ENCODE measurements around the gene RELN. TPM values are rescaled to one million over a fixed set of nuclear protein-coding genes. Genes with fewer than 3 reads are reported as not detected.

RELN gene
- total RNA-seq, 1 experiment from 2014 or later: 4.3 TPM

GRCh38 chr7:103944230-103944900 lies 45.1 kb downstream of the RELN start:
- intact Hi-C loops (cut with micrococcal nuclease; ENCODE audit: unreplicated experiment): no loop called here
- H3K4me1 Mint-ChIP-seq (ENCODE audit: low read depth, unreplicated experiment): no peaks in the 10 kb centered on the region
- no peaks in the 10 kb centered on the region for H3K27me3 ChIP-seq (replicated peaks; ENCODE audit: control insufficient read depth, insufficient read depth, low read length)
- H3K9me3 ChIP-seq: no peaks in the 10 kb centered on the region
- no peak overlapping the region for H3K4me3 Mint-ChIP-seq (ENCODE audit: unreplicated experiment)
- no peaks in the 10 kb centered on the region for H3K36me3 ChIP-seq (ENCODE audit: control insufficient read depth, insufficient read depth, low read length)
- no TSS peak for BruUV-seq (replicated peaks)
- no peak overlapping the region for H3K4me3 ChIP-seq (ENCODE audit: low read depth, low read length)
- H3K4me1 ChIP-seq: no peaks in the 10 kb centered on the region
- POLR2A ChIA-PET: no interaction called here
- TF ChIP-seq CTCF (IDR thresholded peaks at IDR 0.05; ENCODE audit: insufficient read depth in 1 of 2, low read depth in 1 of 2, low read length in 1 of 2, severe bottlenecking in 1 of 2, unreplicated experiment in 1 of 2): no peak
- no peak overlapping the region for H3K27ac Mint-ChIP-seq (ENCODE audit: unreplicated experiment)
- CTCF ChIA-PET: no interaction called here
- no peak for DNase-seq
- H3K27me3 Mint-ChIP-seq (ENCODE audit: insufficient read depth, unreplicated experiment): no peaks in the 10 kb centered on the region
- H3K36me3 Mint-ChIP-seq (ENCODE audit: insufficient read depth, unreplicated experiment): no peaks in the 10 kb centered on the region
- H3K9me3 Mint-ChIP-seq (ENCODE audit: unreplicated experiment): no peaks in the 10 kb centered on the region

GRCh38 chr7:103941976-103942375 lies 47.5 kb downstream of the RELN start:
- Histone ChIP-seq H3K9me3 (no peaks in the 10 kb centered on the region), H3K36me3 (ENCODE audit: control insufficient read depth, insufficient read depth, low read length) (no peaks in the 10 kb centered on the region), H3K4me3 (ENCODE audit: low read depth, low read length) (no peak overlapping the region), H3K27me3 (replicated peaks; ENCODE audit: control insufficient read depth, insufficient read depth, low read length) (no peaks in the 10 kb centered on the region), H3K4me1 (no peaks in the 10 kb centered on the region)
- no peaks in the 10 kb centered on the region for H3K4me1 Mint-ChIP-seq (ENCODE audit: low read depth, unreplicated experiment)
- no peaks in the 10 kb centered on the region for H3K9me3 Mint-ChIP-seq (ENCODE audit: unreplicated experiment)
- no peak for DNase-seq
- no peaks in the 10 kb centered on the region for H3K36me3 Mint-ChIP-seq (ENCODE audit: insufficient read depth, unreplicated experiment)
- ChIA-PET POLR2A (no interaction called here), CTCF (no interaction called here)
- intact Hi-C loops (cut with micrococcal nuclease; ENCODE audit: unreplicated experiment): no loop called here
- no peak overlapping the region for H3K27ac Mint-ChIP-seq (ENCODE audit: unreplicated experiment)
- no peaks in the 10 kb centered on the region for H3K27me3 Mint-ChIP-seq (ENCODE audit: insufficient read depth, unreplicated experiment)
- BruUV-seq (replicated peaks): no TSS peak
- H3K4me3 Mint-ChIP-seq (ENCODE audit: unreplicated experiment): no peak overlapping the region
- TF ChIP-seq CTCF (IDR thresholded peaks at IDR 0.05; ENCODE audit: insufficient read depth in 1 of 2, low read depth in 1 of 2, low read length in 1 of 2, severe bottlenecking in 1 of 2, unreplicated experiment in 1 of 2): no peak

- no TSS peak for BruUV-seq (replicated peaks)
- Mint-ChIP-seq H3K27me3 (ENCODE audit: insufficient read depth, unreplicated experiment) (no peaks in the 10 kb centered on the region), H3K9me3 (ENCODE audit: unreplicated experiment) (no peaks in the 10 kb centered on the region), H3K4me3 (ENCODE audit: unreplicated experiment) (no peak overlapping the region), H3K27ac (ENCODE audit: unreplicated experiment) (no peak overlapping the region), H3K36me3 (ENCODE audit: insufficient read depth, unreplicated experiment) (no peaks in the 10 kb centered on the region), H3K4me1 (ENCODE audit: low read depth, unreplicated experiment) (peaks cover 7% of the 10 kb centered on the region)
- intact Hi-C loops (cut with micrococcal nuclease; ENCODE audit: unreplicated experiment): no loop called here
- no peak for DNase-seq
- Histone ChIP-seq H3K9me3 (no peaks in the 10 kb centered on the region), H3K36me3 (ENCODE audit: control insufficient read depth, insufficient read depth, low read length) (no peaks in the 10 kb centered on the region), H3K4me1 (no peaks in the 10 kb centered on the region), H3K4me3 (ENCODE audit: low read depth, low read length) (no peak overlapping the region), H3K27me3 (replicated peaks; ENCODE audit: control insufficient read depth, insufficient read depth, low read length) (no peaks in the 10 kb centered on the region)
- CTCF ChIA-PET: no interaction called here
- POLR2A ChIA-PET: no interaction called here
- no peak for TF ChIP-seq CTCF (IDR thresholded peaks at IDR 0.05; ENCODE audit: insufficient read depth in 1 of 2, low read depth in 1 of 2, low read length in 1 of 2, severe bottlenecking in 1 of 2, unreplicated experiment in 1 of 2)
Measured at GRCh38 chr7:103940382-103941268, 48.8 kb downstream of the RELN start.
